ENCODE results near the gene RHEB. TPM values are rescaled to one million over a fixed set of nuclear protein-coding genes. Genes with fewer than 3 reads are reported as not detected.

The RHEB gene
- total and polyA plus RNA-seq, 2 of the 13 experiments (the other 11 are each of a cell fraction or from before 2014, with no cell fraction given), result 55.0 to 77.6 TPM

GRCh38 chr7:151448261-151449252 lies 71.1 kb downstream of the RHEB start (continued):
- TF ChIP-seq HMG20B (CRISPR knock-in tag; conservative IDR thresholded peaks at IDR 0.05), result 0 out of 2 replicates have a peak, but pooled peaks have one; percentile 22
- no peak; the same call in 1 of the 2 replicates for TF ChIP-seq RNF2 (conservative IDR thresholded peaks at IDR 0.05; ENCODE audit: low read depth)
- peak; percentile 38 to 74; a peak in 2 of 4 replicates for TF ChIP-seq HMGXB4 (CRISPR knock-in tag; IDR thresholded peaks at IDR 0.05; ENCODE audit: borderline replicate concordance in 1 of 2, low read depth in 1 of 2)
- 0 out of 2 replicates have a peak, but pooled peaks have one; percentile 46 for TF ChIP-seq KDM2A (CRISPR knock-in tag; IDR thresholded peaks at IDR 0.05; ENCODE audit: borderline replicate concordance, low read depth)
- TF ChIP-seq ZNF775 (CRISPR knock-in tag; IDR thresholded peaks at IDR 0.05; ENCODE audit: borderline replicate concordance), result no peak
- TF ChIP-seq FOXO4 (CRISPR knock-in tag; conservative IDR thresholded peaks at IDR 0.05), result no peak
- no peak for TF ChIP-seq RFX5 (IDR thresholded peaks at IDR 0.05; ENCODE audit: low read depth, low read length)
- no peak for TF ChIP-seq KAT7 (CRISPR knock-in tag; IDR thresholded peaks at IDR 0.05; ENCODE audit: borderline replicate concordance)
- TF ChIP-seq KDM5B (CRISPR knock-in tag; IDR thresholded peaks at IDR 0.05; ENCODE audit: borderline replicate concordance), result 0 out of 2 replicates have a peak, but pooled peaks have one; percentile 37
- no peak for TF ChIP-seq SOX13 (IDR thresholded peaks at IDR 0.05)
- TF ChIP-seq SOX13 (CRISPR knock-in tag; conservative IDR thresholded peaks at IDR 0.05 in 1 of 2, IDR thresholded peaks at IDR 0.05 in 1 of 2), result 0 out of 4 replicates have a peak, but pooled peaks of 1 of the 2 experiments have one; percentile 6
- TF ChIP-seq ZNF557 (CRISPR knock-in tag; IDR thresholded peaks at IDR 0.05), result no peak
- TF ChIP-seq CTCF (CRISPR knock-in tag; IDR thresholded peaks at IDR 0.05), result peak; percentile 80
- TF ChIP-seq ZNF746 (CRISPR knock-in tag; IDR thresholded peaks at IDR 0.05), result no peak
- no peak for TF ChIP-seq TBX3 (IDR thresholded peaks at IDR 0.05; ENCODE audit: borderline replicate concordance)
- peak; percentile 57; the same call in 1 of the 2 replicates for TF ChIP-seq ZNF576 (CRISPR knock-in tag; IDR thresholded peaks at IDR 0.05)
- TF ChIP-seq ZNF687 (CRISPR knock-in tag; IDR thresholded peaks at IDR 0.05), result peak; percentile 60
- TF ChIP-seq MBD4 (IDR thresholded peaks at IDR 0.05; ENCODE audit: borderline replicate concordance, low read length), result no peak

Measured in HepG2 (cell line).